Measurements from ENCODE around the gene GHSR.

- TF ChIP-seq CTCF (IDR thresholded peaks at IDR 0.05) (no peak), EP300 (IDR thresholded peaks at IDR 0.05) (no peak)
These were observed 16.1 kb upstream of the GHSR start for GRCh38 chr3:172464306-172464705.
